Muscle layer of duodenum (tissue), 2 donors: ENCODE measurements around the gene SC5D.

Experiments used
- H3K27ac ChIP-seq: one replicate; pipeline ENCODE4 v1.7.0; 2013; ENCODE audit warnings: mild to moderate bottlenecking, low read length
- H3K27me3 ChIP-seq: one replicate; pipeline ENCODE4 v1.7.0; 2013; ENCODE audit warnings: low read depth, mild to moderate bottlenecking, control low read depth, low read length
- H3K36me3 ChIP-seq, 2 donors: one replicate each; pipeline ENCODE4 v1.7.0; 2013; ENCODE audit warnings: low read length in 2 of 2, control low read depth in 1 of 2, mild to moderate bottlenecking in 1 of 2; ENCODE audit not compliant: insufficient read depth in 2 of 2, control insufficient read depth in 1 of 2
- H3K4me1 ChIP-seq, 2 donors: one replicate each; pipeline ENCODE4 v1.7.0; 2013; ENCODE audit warnings: low read length in 2 of 2, mild to moderate bottlenecking in 2 of 2, control low read depth in 1 of 2, moderate library complexity in 1 of 2; ENCODE audit not compliant: insufficient read depth in 2 of 2, control insufficient read depth in 1 of 2
- H3K4me3 ChIP-seq, 2 donors: one replicate each; pipeline ENCODE4 v1.7.0; 2013; ENCODE audit warnings: low read length in 2 of 2, low read depth in 1 of 2, mild to moderate bottlenecking in 1 of 2
- H3K9me3 ChIP-seq, 2 donors: one replicate each; pipeline ENCODE4 v1.7.0; 2013; ENCODE audit warnings: low read length in 2 of 2, control low read depth in 1 of 2, mild to moderate bottlenecking in 1 of 2; ENCODE audit not compliant: control insufficient read depth in 1 of 2
- donor health status: healthy.

SC5D gene

DNA sequence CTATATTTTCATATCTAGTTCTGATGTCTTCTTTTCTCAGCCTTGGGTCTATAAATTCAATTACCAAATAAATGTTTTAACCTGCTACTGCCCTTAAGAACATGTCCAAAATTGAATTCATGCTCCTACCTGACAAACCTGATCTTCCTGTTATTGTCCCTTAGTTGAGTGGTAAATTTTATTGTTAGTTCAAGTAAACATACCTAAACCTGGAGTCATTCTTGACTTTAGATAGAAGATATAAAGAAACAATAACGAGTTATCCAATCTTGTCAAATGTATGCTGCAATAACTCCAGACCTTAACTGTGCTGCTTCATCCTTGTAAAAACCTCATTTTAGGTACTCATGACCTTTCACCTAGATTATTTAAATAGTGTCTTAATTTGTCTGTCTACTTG, 34.6 kb upstream of the SC5D start:
- Histone ChIP-seq H3K36me3 (no peaks in the 10 kb centered on the region), H3K4me1 (no peaks in the 10 kb centered on the region), H3K9me3 (peaks cover 0 to 3% of the 10 kb centered on the region in 2 donors), H3K4me3 (no peak overlapping the region), H3K27me3 (no peaks in the 10 kb centered on the region), H3K27ac (no peak overlapping the region)

DNA sequence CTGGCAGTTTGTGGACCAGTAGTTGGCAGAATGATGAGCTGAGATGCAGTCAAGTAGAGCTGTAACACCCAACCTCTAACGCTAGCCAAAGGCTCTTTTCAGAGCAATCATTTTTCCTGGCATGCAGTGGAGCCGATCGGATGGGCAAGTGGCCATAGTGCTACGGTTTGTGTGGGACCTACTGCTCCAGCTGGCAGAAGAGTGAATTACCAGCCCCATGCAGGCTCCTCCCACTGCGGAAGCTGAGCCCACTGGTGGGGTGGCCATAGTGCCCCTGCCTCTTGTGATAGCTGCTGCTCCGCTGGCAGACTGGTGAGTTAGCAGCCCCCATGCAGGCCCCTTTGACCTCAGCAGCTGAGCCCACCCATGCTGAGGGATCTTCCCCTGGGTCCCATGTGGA, 27.0 kb upstream of the SC5D start:
- Histone ChIP-seq H3K4me1 (no peaks in the 10 kb centered on the region), H3K27ac (no peak overlapping the region), H3K4me3 (no peak overlapping the region), H3K36me3 (no peaks in the 10 kb centered on the region), H3K9me3 (peaks cover 0 to 3% of the 10 kb centered on the region in 2 donors), H3K27me3 (peaks cover 12% of the 10 kb centered on the region)

DNA sequence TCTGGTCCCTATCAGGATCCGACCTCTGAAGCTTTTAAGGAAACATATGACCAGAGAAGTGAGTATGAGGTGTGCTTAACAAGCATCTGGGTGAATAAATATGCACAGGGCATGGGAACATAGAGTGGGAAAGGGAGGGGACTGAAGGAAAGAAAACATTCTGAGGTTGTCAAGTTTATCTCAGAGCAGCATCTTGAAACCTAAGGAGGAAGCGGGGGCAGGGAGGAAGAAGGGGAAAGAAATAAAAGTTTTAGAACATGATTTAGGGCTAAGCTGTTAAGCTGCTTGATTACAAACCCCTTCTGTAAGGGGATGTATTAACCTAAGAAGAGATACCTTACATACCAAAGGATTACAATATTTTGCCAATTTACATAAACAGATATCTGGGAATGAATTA, 24.0 kb upstream of the SC5D start:
- H3K4me3 ChIP-seq: no peak overlapping the region
- peaks cover 12% of the 10 kb centered on the region for H3K27me3 ChIP-seq
- no peaks in the 10 kb centered on the region for H3K36me3 ChIP-seq
- no peak overlapping the region for H3K27ac ChIP-seq
- no peaks in the 10 kb centered on the region for H3K4me1 ChIP-seq
- H3K9me3 ChIP-seq: no peaks in the 10 kb centered on the region

DNA sequence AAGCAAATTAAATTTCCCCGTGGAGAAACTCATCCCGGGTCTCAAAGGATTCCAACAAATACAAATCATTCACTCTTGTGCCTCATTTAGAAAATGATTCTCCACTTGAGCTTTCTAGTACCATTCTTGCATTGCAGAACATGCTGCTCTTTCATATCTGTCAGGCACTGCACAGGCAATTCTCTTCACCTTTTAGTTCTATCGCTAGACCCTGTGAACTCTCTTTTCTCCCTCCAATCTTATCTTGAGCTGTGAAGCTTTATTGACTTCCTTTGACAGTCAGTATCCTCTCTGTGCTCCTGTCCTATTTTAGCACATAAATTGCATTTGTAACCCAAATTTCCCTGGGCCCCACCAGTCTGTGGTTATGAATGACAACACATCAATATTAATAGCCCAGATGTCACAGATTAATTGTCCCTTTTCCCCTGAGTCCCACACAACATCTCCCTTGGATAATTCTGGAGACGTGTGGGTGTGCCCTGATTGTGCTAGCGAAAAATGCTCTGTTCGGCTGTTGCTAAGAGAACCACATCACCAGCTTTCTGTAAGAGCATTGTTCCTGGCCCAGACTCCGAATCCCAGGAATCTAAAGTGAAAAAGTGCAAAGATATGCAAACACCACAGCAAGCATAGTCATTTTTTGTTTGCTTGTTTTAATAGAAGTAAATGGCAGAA, 22.4 kb upstream of the SC5D start:
- Histone ChIP-seq H3K4me3 (no peak overlapping the region), H3K36me3 (no peaks in the 10 kb centered on the region), H3K4me1 (no peaks in the 10 kb centered on the region), H3K27me3 (peaks cover 11% of the 10 kb centered on the region), H3K27ac (no peak overlapping the region), H3K9me3 (no peaks in the 10 kb centered on the region)

DNA sequence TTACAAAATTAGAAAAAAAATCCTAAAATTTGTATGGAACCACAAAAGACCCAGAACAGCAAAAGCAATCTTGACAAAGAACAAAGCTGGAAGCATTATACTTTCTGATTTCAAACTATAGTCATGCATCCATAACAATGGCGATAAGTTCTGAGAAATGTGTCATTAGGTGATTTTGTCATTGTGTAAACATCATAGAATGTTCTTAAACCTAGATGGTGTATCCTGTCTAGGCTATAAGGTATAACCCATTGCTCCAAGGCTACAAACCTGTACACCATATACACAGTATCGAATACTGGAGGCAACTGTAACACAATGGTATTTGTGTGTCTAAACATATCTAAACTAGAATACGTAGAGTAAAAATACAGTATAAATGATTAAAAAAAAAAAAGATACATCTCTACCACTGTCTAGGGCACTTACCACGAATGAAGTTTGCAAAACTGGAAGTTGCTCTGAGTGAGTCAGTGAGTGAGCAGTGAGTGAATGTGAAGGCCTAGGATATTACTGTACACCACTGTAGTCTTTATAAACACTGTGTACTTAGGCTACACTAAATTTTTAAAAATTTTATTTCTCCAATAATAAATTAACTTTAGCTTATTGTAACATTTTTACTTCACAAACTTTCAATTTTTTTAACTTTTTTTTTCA, 18.1 kb upstream of the SC5D start:
- H3K4me1 ChIP-seq: no peaks in the 10 kb centered on the region
- no peaks in the 10 kb centered on the region for H3K36me3 ChIP-seq
- no peaks in the 10 kb centered on the region for H3K27me3 ChIP-seq
- no peak overlapping the region for H3K27ac ChIP-seq
- H3K4me3 ChIP-seq: no peak overlapping the region
- no peaks in the 10 kb centered on the region for H3K9me3 ChIP-seq

DNA sequence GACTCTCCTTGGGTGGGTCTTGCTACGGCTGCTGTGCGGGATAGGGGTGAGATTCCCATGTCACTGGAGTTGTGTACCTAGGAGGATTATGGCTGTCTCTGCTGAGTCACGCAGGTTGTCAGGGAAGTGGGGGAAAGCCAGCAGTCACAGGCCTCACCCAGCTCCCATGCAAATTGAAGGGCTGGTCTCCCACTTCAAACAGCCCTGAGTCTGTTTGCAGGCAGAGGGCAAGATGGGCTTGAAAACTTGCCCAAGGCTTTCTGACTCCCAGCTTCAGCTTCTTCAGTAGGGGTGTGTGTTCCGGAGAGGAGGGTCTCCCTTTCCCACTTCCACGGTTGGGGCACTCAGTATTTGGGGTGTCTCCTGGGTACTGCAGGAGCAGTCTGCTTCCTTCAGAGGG, 10.9 kb upstream of the SC5D start:
- no peaks in the 10 kb centered on the region for H3K36me3 ChIP-seq
- no peak overlapping the region for H3K27ac ChIP-seq
- no peaks in the 10 kb centered on the region for H3K27me3 ChIP-seq
- H3K4me1 ChIP-seq: no peaks in the 10 kb centered on the region
- no peak overlapping the region for H3K4me3 ChIP-seq
- H3K9me3 ChIP-seq: no peaks in the 10 kb centered on the region

DNA sequence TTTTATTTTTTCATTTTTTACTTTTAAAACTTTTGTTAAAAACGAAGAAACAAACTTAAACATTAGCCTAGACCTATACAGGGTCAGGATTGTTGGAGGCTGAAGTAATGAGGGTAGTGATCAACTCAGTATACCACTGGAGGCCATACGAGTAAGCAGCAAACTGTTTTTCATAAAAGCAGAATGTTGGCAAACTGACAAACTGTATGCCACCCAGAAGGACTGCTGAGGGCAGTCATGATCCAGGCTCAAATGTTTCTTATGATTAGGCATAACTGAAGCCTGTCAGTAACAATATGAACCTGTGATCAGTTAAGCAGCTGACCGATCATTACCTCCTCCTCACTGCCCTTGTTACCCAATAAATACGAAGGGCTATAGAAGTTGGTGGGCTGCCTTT, 10.2 kb upstream of the SC5D start:
- no peaks in the 10 kb centered on the region for H3K27me3 ChIP-seq
- no peak overlapping the region for H3K4me3 ChIP-seq
- H3K36me3 ChIP-seq: no peaks in the 10 kb centered on the region
- H3K27ac ChIP-seq: no peak overlapping the region
- no peaks in the 10 kb centered on the region for H3K4me1 ChIP-seq
- H3K9me3 ChIP-seq: no peaks in the 10 kb centered on the region

DNA sequence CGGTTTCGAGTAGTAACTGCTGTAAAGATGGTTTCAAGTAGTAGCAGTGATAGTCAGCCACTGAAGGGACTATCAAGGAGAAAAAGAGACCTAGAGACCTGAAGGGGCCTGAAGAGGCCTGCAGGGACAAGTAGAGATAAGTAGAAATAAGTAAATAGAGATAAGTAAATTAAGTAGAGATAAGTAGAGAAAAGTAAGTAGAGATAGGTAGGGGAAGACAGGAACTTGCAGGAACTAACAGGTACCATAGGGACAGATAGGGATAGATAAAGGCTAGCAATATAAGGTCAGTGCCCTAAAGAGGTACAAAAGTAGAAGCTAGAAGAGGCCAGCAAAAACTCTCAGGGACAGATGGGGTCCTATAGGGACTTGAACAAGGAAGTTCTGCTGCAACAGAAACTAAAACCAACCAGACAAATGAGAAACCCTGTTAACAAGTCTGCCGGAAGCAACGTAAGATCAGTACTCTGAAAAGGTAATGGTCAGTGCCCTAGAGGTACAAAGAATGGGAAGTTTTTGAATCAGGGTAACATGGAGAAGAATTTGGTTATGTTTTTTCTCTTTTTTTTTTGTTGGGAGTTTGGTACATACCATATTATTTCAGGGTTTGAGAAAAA, 9.6 kb upstream of the SC5D start:
- H3K4me1 ChIP-seq: no peaks in the 10 kb centered on the region
- no peak overlapping the region for H3K4me3 ChIP-seq
- H3K27ac ChIP-seq: no peak overlapping the region
- H3K9me3 ChIP-seq: no peaks in the 10 kb centered on the region
- H3K36me3 ChIP-seq: no peaks in the 10 kb centered on the region
- no peaks in the 10 kb centered on the region for H3K27me3 ChIP-seq

DNA sequence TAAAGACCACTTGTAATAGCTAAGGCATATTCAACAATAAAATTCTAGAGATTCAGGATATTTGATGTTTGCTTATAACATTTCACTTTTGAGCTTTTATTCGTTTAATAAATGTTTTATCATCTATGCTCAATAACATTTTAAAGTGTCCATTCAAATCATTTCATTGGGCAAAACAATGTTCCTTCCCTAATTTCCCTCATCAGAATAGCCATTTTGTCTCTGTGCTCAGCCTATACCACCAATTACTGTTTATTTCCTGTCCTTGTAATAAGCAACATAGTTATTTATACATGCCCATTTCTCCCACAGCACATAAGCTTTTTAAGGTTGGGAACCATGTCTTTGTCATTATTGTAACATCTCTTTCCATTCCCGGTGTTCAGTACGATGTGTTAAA, 1.3 kb upstream of the SC5D start:
- Histone ChIP-seq H3K27me3 (no peaks in the 10 kb centered on the region), H3K4me1 (peaks cover 0 to 12% of the 10 kb centered on the region in 2 donors), H3K9me3 (no peaks in the 10 kb centered on the region), H3K4me3 (no peak overlapping the region), H3K36me3 (no peaks in the 10 kb centered on the region), H3K27ac (no peak overlapping the region)

DNA sequence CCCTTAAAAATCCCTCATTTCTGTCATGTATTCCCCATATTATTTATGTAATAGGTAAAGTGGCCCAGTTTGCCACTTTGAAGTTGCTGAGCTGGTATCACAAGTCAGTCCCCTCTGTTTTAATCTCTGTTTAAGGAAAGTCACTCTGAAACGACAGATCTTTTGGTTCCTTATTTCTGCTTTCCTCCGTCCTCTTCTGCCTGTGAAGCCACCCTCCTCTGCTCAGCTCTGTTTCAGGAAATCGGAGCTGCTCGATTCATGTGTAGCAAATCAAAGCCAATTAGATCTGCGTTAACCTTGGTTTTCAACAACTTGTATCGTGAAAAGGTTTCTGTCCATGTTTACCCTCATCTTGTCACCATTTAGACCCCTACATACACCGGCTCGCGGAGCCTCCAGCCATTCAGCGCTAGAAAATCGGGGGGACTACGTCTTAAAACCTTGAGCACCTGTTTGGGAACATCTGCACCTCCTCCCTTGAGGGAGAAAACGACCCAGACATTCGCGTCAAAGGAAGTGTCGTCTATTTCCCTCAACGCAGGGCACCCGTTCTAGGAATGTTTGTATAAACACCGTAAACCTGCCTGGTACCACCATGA, 576 bp upstream of the SC5D start:
- Histone ChIP-seq H3K4me1 (peaks cover 0 to 12% of the 10 kb centered on the region in 2 donors), H3K4me3 (peak overlapping the region; percentile 89 to 90), H3K27me3 (no peaks in the 10 kb centered on the region), H3K36me3 (no peaks in the 10 kb centered on the region), H3K27ac (peak overlapping the region; percentile 80), H3K9me3 (no peaks in the 10 kb centered on the region)

DNA sequence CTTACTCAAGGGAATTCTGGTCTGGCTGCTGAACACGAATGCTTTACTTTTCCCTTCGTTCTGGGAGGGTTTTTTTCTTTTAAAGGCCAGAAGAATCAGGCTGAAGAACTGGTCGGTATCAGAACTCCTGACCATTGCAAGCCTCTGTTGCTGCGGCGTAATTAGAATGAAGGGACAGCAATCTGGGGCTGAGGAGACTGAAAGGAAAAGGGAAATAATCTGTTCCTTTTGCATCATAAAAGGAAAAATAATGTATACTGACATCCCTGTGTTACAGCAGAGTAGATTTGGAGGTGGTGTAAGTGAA, 670 bp downstream of the SC5D start:
- no peaks in the 10 kb centered on the region for H3K9me3 ChIP-seq
- H3K4me3 ChIP-seq: peak overlapping the region; percentile 89 to 90
- peak overlapping the region; percentile 80 for H3K27ac ChIP-seq
- H3K27me3 ChIP-seq: no peaks in the 10 kb centered on the region
- peaks cover 0 to 12% of the 10 kb centered on the region in 2 donors for H3K4me1 ChIP-seq
- no peaks in the 10 kb centered on the region for H3K36me3 ChIP-seq
